Upper lobe of right lung (tissue), 1 donor: ENCODE results near the gene ZBTB16. TPM values are rescaled to one million over a fixed set of nuclear protein-coding genes. Genes with fewer than 3 reads are reported as not detected.
A peak's percentile ranks its signal among the peaks of the same experiment; 100 is the strongest.

ENCODE experiments used
- ATAC-seq: fragments of 200-7000 bp; cut with Tn5 transposase; one replicate; pipeline ENCODE4 v1.9.1; 2020; ENCODE audit warnings: mild to moderate bottlenecking, moderate library complexity
- DNase-seq: peaks from one replicate; pipeline ENCODE4 v3.0.0-alpha.2; 2020
- H3K27ac ChIP-seq: fragments of 200-600 bp; one replicate; pipeline ENCODE4 v1.8.0; 2022
- H3K27me3 ChIP-seq: fragments of 200-600 bp; one replicate; pipeline ENCODE4 v1.8.0; 2022; ENCODE audit warnings: mild to moderate bottlenecking
- H3K36me3 ChIP-seq: fragments of 200-600 bp; one replicate; pipeline ENCODE4 v1.8.0; 2022
- H3K4me1 ChIP-seq: fragments of 200-600 bp; one replicate; pipeline ENCODE4 v1.8.0; 2022
- H3K4me3 ChIP-seq: fragments of 200-600 bp; one replicate; pipeline ENCODE4 v1.8.0; 2022; ENCODE audit warnings: mild to moderate bottlenecking
- H3K9me3 ChIP-seq: fragments of 200-600 bp; one replicate; pipeline ENCODE4 v1.8.0; 2022
- CTCF ChIP-seq: fragments of 200-600 bp; IDR thresholded peaks from one replicate; pipeline ENCODE4 v1.8.0; 2022; ENCODE audit warnings: antibody characterized with exemption
- intact Hi-C: fragments of 100-400 bp; cut with DNase I; formaldehyde crosslinking; loops from one replicate; pipeline ENCODE4 v1.11.0; 2022
- total RNA-seq: library from RNA; stranded (reverse); fragmentation: NEBNext Ultra II Directional; extraction: Animal tissue kit (Norgen Biotek cat#: 25700); gene quantifications from one replicate; pipeline ENCODE4 v1.2.1, GENCODE V29; 2021
- donor health status: DM: no; HTN: yes; CAD: no; lungs with severe emphysema.

Gene ZBTB16
- total RNA-seq, 1 donor from 2014 or later, result 221 TPM

- ATAC-seq (no peak), DNase-seq (no peak)
- H3K4me1 ChIP-seq, result peaks cover 100% of the 10 kb centered on the region
- H3K36me3 ChIP-seq, result peaks cover 7% of the 10 kb centered on the region
- H3K27ac ChIP-seq, result no peak overlapping the region
- intact Hi-C loops, result no loop called here
- TF ChIP-seq CTCF, result no peak
- no peaks in the 10 kb centered on the region for H3K27me3 ChIP-seq
- no peak overlapping the region for H3K4me3 ChIP-seq
- H3K9me3 ChIP-seq, result no peaks in the 10 kb centered on the region
These were observed 73.5 kb downstream of the ZBTB16 start for GRCh38 chr11:114132944-114133394.

DNA sequence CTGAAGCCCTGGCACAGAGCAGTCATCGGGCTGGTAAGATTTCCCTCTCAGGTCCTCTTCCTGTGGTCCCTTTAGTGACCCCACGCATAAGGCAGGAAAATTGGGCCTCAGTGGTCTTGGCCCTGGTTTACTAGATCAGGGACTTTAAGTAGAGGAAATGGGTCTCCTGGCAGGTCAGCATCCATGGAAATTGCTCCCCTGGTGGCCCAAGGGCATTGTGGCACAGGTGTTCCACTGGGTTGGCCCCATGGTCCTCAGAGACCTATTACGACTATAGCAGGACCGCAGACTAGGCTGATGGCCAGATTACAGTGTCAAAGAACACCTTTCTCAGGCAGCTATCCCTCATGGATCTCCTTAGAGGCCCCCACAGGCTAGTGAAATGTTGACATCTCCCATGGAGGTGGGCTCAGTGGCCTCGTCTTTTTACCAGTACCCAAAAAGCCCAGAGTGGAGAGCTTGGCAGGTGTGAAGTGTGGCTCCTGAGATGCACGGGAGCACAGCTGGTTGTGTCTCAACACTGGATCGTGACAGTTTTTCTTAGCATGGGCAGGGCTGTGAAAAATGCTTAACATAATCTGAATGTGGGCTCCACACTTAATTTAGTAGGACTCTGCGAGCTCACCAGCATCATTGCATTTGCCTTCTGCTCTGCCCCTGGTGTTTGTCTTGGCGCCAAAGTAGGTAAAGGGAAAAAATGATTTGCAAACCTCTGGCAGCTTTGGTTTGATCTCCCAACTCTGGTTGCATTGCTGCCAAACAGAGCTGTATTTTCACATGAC is 74.2 kb downstream of the ZBTB16 start:
- Histone ChIP-seq H3K27me3 (no peaks in the 10 kb centered on the region), H3K36me3 (peaks cover 7% of the 10 kb centered on the region), H3K27ac (no peak overlapping the region), H3K4me3 (no peak overlapping the region), H3K9me3 (no peaks in the 10 kb centered on the region), H3K4me1 (peaks cover 100% of the 10 kb centered on the region)
- TF ChIP-seq CTCF, result no peak
- intact Hi-C loops, result no loop called here
- DNase-seq (no peak), ATAC-seq (no peak)

DNA sequence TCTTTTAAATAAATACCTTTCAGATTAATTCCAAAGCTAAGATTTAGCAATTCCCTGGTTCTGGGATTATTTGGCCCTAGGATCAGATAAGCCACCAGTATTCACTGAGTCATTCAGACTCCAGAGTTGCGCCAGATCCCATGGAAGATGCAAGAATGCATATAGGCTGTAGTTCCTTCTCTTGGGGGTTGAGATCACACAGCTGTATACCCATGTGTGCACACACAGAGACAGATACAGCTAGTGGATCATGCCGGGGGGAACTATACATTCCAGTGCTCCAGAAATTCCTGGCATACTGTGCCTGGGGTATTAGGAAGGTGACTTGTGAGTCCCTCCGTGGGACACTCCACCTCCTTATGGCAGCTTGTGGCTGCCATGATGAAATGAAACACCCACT is 75.4 kb downstream of the ZBTB16 start:
- intact Hi-C loops, result no loop called here
- Histone ChIP-seq H3K36me3 (peaks cover 7% of the 10 kb centered on the region), H3K4me1 (peaks cover 100% of the 10 kb centered on the region), H3K4me3 (no peak overlapping the region), H3K27ac (peak overlapping the region; percentile 56), H3K27me3 (no peaks in the 10 kb centered on the region), H3K9me3 (no peaks in the 10 kb centered on the region)
- ATAC-seq, result peak; percentile 8
- no peak for TF ChIP-seq CTCF
- no peak for DNase-seq

DNA sequence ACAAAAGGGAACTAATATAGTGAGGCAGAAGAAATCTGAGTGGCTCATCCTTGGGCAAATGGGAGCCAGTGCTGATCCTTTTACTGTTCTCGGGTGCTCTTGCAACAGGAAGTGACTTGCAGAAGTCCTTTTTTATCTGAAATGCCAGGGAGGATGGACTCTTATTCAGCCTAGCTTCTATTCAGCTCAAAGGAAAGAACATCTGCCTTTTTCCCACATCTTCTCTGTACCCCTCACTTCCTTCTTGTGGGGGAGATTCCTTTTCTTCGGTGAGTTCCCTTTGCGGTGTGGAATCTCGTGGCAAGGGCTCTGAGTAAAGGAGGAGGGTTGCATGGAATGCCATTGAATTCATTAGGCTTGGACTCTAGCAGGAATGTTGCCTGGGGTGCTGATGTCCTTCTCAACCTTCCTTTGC is 76.2 kb downstream of the ZBTB16 start:
- TF ChIP-seq CTCF, result no peak
- intact Hi-C loops, result no loop called here
- peak overlapping the region; percentile 56 for H3K27ac ChIP-seq
- H3K36me3 ChIP-seq, result peaks cover 11% of the 10 kb centered on the region
- H3K9me3 ChIP-seq, result no peaks in the 10 kb centered on the region
- H3K4me1 ChIP-seq, result peaks cover 95% of the 10 kb centered on the region
- DNase-seq, result no peak
- no peaks in the 10 kb centered on the region for H3K27me3 ChIP-seq
- no peak overlapping the region for H3K4me3 ChIP-seq
- ATAC-seq, result peak; percentile 57

DNA sequence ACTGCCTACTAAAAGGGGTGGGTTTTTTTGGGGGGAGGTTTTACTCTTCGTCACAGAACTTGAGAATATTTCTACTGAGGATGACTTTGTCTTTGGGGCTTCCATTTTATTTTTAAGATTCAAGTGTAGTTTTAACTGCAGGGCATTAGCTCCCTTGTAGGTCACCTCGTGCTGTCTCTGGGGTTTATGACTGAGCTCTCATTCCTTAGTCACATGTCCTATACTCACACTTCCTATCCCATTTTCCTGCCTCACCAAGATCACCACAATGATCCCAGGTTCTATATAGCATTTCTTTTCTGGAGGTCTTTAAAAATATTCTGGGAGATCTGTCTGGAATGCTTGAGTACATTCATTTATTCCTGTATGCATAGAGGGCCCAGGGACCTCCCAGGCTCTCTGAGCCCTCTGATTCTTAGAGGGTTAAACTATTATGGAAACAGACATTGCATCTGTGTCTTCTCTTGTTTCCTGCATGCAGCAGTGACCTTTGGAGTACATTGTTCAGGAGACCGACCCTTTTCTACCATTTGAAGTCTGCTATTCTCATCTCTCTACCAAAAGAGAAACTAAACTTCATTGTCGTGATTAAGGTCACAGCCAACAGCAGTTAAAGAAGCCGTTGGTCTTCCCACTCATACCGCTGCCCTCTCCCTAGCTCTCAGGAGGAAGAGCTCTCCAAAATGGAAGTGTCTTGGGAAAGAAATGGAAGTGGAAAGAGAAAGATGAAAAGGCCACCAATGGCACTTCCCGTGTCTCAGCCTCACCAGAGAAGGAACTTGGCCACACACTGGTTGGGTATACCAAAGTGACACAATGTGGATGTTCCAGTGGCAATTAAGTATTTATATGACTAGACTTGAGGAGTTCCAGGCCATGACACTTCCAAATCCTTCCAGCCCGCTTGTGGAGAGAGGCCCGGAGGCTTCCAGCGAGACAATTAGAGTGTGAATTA is 77.5 kb downstream of the ZBTB16 start:
- ATAC-seq, result no peak
- no peak overlapping the region for H3K4me3 ChIP-seq
- H3K4me1 ChIP-seq, result peaks cover 94% of the 10 kb centered on the region

More for the DNA sequence above, 77.5 kb downstream of the ZBTB16 start:
- Histone ChIP-seq H3K27me3 (no peaks in the 10 kb centered on the region), H3K9me3 (no peaks in the 10 kb centered on the region), H3K36me3 (peaks cover 19% of the 10 kb centered on the region), H3K27ac (no peak overlapping the region)
- no peak for DNase-seq
- intact Hi-C loops, result no loop called here
- no peak for TF ChIP-seq CTCF
